ENCODE data around the gene CD99L2.

The CD99L2 gene

GRCh38 chrX:150926791-150927190 lies 28.3 kb upstream of the CD99L2 start:
- Histone ChIP-seq H3K27me3 (no peaks in the 10 kb centered on the region), H3K4me1 (no peaks in the 10 kb centered on the region), H3K27ac (no peak overlapping the region), H3K4me3 (no peak overlapping the region), H3K36me3 (no peaks in the 10 kb centered on the region), H3K9me3 (no peaks in the 10 kb centered on the region)
- DNase-seq = no peak
- intact Hi-C loops (cut with DNase I; ENCODE audit: low total_unique reads) = no loop called here
- TF ChIP-seq CTCF (IDR thresholded peaks at IDR 0.05) = no peak

GRCh38 chrX:150926304-150926703 lies 27.8 kb upstream of the CD99L2 start:
- H3K4me3 ChIP-seq = no peak overlapping the region
- DNase-seq = no peak
- no peak overlapping the region for H3K27ac ChIP-seq
- no peaks in the 10 kb centered on the region for H3K36me3 ChIP-seq
- no peaks in the 10 kb centered on the region for H3K4me1 ChIP-seq
- TF ChIP-seq CTCF (IDR thresholded peaks at IDR 0.05) = no peak
- H3K9me3 ChIP-seq = no peaks in the 10 kb centered on the region
- intact Hi-C loops (cut with DNase I; ENCODE audit: low total_unique reads) = no loop called here
- H3K27me3 ChIP-seq = no peaks in the 10 kb centered on the region

GRCh38 chrX:150919401-150919800 lies 20.9 kb upstream of the CD99L2 start:
- H3K27ac ChIP-seq = no peak overlapping the region
- H3K4me3 ChIP-seq = no peak overlapping the region
- no peaks in the 10 kb centered on the region for H3K9me3 ChIP-seq
- H3K27me3 ChIP-seq = no peaks in the 10 kb centered on the region
- no peaks in the 10 kb centered on the region for H3K36me3 ChIP-seq
- intact Hi-C loops (cut with DNase I; ENCODE audit: low total_unique reads) = loop anchor here (10.0 kb wide), 1 partner anchor 55 kb away; no protein-coding TSS in a partner anchor
- no peak for TF ChIP-seq CTCF (IDR thresholded peaks at IDR 0.05)
- no peaks in the 10 kb centered on the region for H3K4me1 ChIP-seq
- DNase-seq = no peak

- Histone ChIP-seq H3K36me3 (no peaks in the 10 kb centered on the region), H3K9me3 (no peaks in the 10 kb centered on the region), H3K4me3 (no peak overlapping the region), H3K4me1 (no peaks in the 10 kb centered on the region), H3K27ac (no peak overlapping the region), H3K27me3 (no peaks in the 10 kb centered on the region)
- intact Hi-C loops (cut with DNase I; ENCODE audit: low total_unique reads) = loop anchor here (10.0 kb wide), 1 partner anchor 61 kb away; no protein-coding TSS in a partner anchor
- TF ChIP-seq CTCF (IDR thresholded peaks at IDR 0.05) = no peak
- no peak for DNase-seq
Measured at GRCh38 chrX:150913511-150913910, 15.0 kb upstream of the CD99L2 start.

- H3K36me3 ChIP-seq = no peaks in the 10 kb centered on the region
- no peak overlapping the region for H3K4me3 ChIP-seq
- no peak for DNase-seq
- intact Hi-C loops (cut with DNase I; ENCODE audit: low total_unique reads) = no loop called here
- no peaks in the 10 kb centered on the region for H3K4me1 ChIP-seq
- no peak for TF ChIP-seq CTCF (IDR thresholded peaks at IDR 0.05)
- H3K27ac ChIP-seq = no peak overlapping the region
- no peaks in the 10 kb centered on the region for H3K27me3 ChIP-seq
- H3K9me3 ChIP-seq = no peaks in the 10 kb centered on the region
Measured at GRCh38 chrX:150907474-150907873, 9.0 kb upstream of the CD99L2 start.

GRCh38 chrX:150906694-150907093 lies 8.2 kb upstream of the CD99L2 start:
- Histone ChIP-seq H3K27ac (no peak overlapping the region), H3K4me3 (no peak overlapping the region), H3K9me3 (no peaks in the 10 kb centered on the region), H3K36me3 (no peaks in the 10 kb centered on the region), H3K4me1 (no peaks in the 10 kb centered on the region), H3K27me3 (no peaks in the 10 kb centered on the region)
- intact Hi-C loops (cut with DNase I; ENCODE audit: low total_unique reads) = no loop called here
- no peak for TF ChIP-seq CTCF (IDR thresholded peaks at IDR 0.05)
- DNase-seq = no peak

Data from tibial artery (tissue), 4 donors.